SK-N-SH treated with all-trans-retinoic acid at 6 μM for 48 hours (cell line): ENCODE results near the gene TMBIM1.

ENCODE experiments used
- ARNTL ChIP-seq: fragments of 450-650 bp; formaldehyde crosslinking; IDR thresholded peaks from 2 replicates; pipeline ENCODE4 v1.5.0; 2020; ENCODE audit warnings: low read depth, mild to moderate bottlenecking, moderate library complexity, borderline replicate concordance
- CSDC2 ChIP-seq: fragments of 250-450 bp; sonication (Bioruptor Pico); IDR thresholded peaks from 2 replicates; pipeline ENCODE4 v1.5.0; 2020; ENCODE audit warnings: mild to moderate bottlenecking, moderate library complexity

- no peak for TF ChIP-seq ARNTL (CRISPR knock-in tag)
- no peak for TF ChIP-seq CSDC2 (CRISPR knock-in tag)
Observed at GRCh38 chr2:218320704-218321336, 28.5 kb upstream of the TMBIM1 start.
